ENCODE data around the gene SOX8.

GRCh38 chr16:1026784-1027500 is 45.4 kb downstream of the SOX8 start:
- TF ChIP-seq CTCF (IDR thresholded peaks at IDR 0.05) (no peak), POLR2A (IDR thresholded peaks at IDR 0.05) (no peak)
